Activated CD4-positive, alpha-beta T cell treated with anti-CD3 and anti-CD28 coated beads, Interleukin-2, amount 50 U/mL, for 4 hours (primary cell): Measurements from ENCODE around the gene KSR2.
"Not testable (repeated sequence)": the region's sequence is repeated elsewhere in the genome, so short reads cannot be mapped to it uniquely, and the experiment has no call there.

ENCODE experiments used
- DNase-seq, 2 experiments: peaks; one replicate each; pipeline ENCODE4 v3.0.0-alpha.2; 2020

KSR2 gene

GRCh38 chr12:117967043-117967442, 1.7 kb downstream of the KSR2 start:
- DNase-seq: no peak

GRCh38 chr12:117966511-117966910, 2.3 kb downstream of the KSR2 start:
- DNase-seq: no peak

- DNase-seq: no peak
Measured at GRCh38 chr12:117963836-117964235, 5.0 kb downstream of the KSR2 start.

GRCh38 chr12:117936722-117937484, 31.9 kb downstream of the KSR2 start:
- DNase-seq: no peak

GRCh38 chr12:117933545-117933944, 35.2 kb downstream of the KSR2 start:
- no peak for DNase-seq

GRCh38 chr12:117926391-117926899, 42.3 kb downstream of the KSR2 start:
- no peak for DNase-seq

- DNase-seq: no peak
Measured at GRCh38 chr12:117921929-117922777, 46.6 kb downstream of the KSR2 start.

- DNase-seq: no peak
Measured at GRCh38 chr12:117919479-117919878, 49.3 kb downstream of the KSR2 start.

- DNase-seq: no peak
Measured at GRCh38 chr12:117914686-117915085, 54.1 kb downstream of the KSR2 start.

- DNase-seq: no peak
Measured at GRCh38 chr12:117912756-117913155, 56.0 kb downstream of the KSR2 start.

- DNase-seq: no peak
Measured at GRCh38 chr12:117908411-117908810, 60.4 kb downstream of the KSR2 start.

GRCh38 chr12:117907108-117907689, 61.6 kb downstream of the KSR2 start:
- DNase-seq: no peak

GRCh38 chr12:117904051-117904450, 64.7 kb downstream of the KSR2 start:
- no peak for DNase-seq

- DNase-seq: no peak
Measured at GRCh38 chr12:117903110-117903840, 65.5 kb downstream of the KSR2 start.

- DNase-seq: no peak
Measured at GRCh38 chr12:117901631-117902030, 67.2 kb downstream of the KSR2 start.

- no peak for DNase-seq
Measured at GRCh38 chr12:117900561-117900960, 68.2 kb downstream of the KSR2 start.

- DNase-seq: no peak
Measured at GRCh38 chr12:117897372-117898161, 71.2 kb downstream of the KSR2 start.

- no peak for DNase-seq
Measured at GRCh38 chr12:117896009-117896408, 72.8 kb downstream of the KSR2 start.

- DNase-seq: no peak
Measured at GRCh38 chr12:117892441-117892840, 76.3 kb downstream of the KSR2 start.

- DNase-seq: not testable (repeated sequence)
Measured at GRCh38 chr12:117891265-117891664, 77.5 kb downstream of the KSR2 start.

- no peak for DNase-seq
Measured at GRCh38 chr12:117890644-117891043, 78.1 kb downstream of the KSR2 start.

- no peak for DNase-seq
Measured at GRCh38 chr12:117890137-117890536, 78.7 kb downstream of the KSR2 start.
